IPS-18a (cell line): Measurements from ENCODE around the gene ZFYVE27.

Experiments used
- H3K27ac ChIP-seq: one replicate; pipeline ENCODE4 v1.5.1; 2013; ENCODE audit warnings: low read length
- H3K27me3 ChIP-seq: one replicate; pipeline ENCODE4 v1.6.1; 2013; ENCODE audit warnings: mild to moderate bottlenecking, low read length; ENCODE audit not compliant: control insufficient read depth, insufficient read depth
- H3K36me3 ChIP-seq: one replicate; pipeline ENCODE4 v1.6.1; 2013; ENCODE audit warnings: low read depth, low read length; ENCODE audit not compliant: control insufficient read depth
- H3K4me1 ChIP-seq: one replicate; pipeline ENCODE4 v1.6.1; 2013; ENCODE audit warnings: low read depth, low read length; ENCODE audit not compliant: control insufficient read depth
- H3K4me3 ChIP-seq: one replicate; pipeline ENCODE4 v1.5.1; 2013; ENCODE audit warnings: low read length
- H3K9ac ChIP-seq: one replicate; pipeline ENCODE4 v1.6.1; 2013; ENCODE audit warnings: mild to moderate bottlenecking, low read length, moderate library complexity
- H3K9me3 ChIP-seq: one replicate; pipeline ENCODE4 v1.6.1; 2013; ENCODE audit warnings: low read depth, low read length; ENCODE audit not compliant: control insufficient read depth

The ZFYVE27 gene

DNA sequence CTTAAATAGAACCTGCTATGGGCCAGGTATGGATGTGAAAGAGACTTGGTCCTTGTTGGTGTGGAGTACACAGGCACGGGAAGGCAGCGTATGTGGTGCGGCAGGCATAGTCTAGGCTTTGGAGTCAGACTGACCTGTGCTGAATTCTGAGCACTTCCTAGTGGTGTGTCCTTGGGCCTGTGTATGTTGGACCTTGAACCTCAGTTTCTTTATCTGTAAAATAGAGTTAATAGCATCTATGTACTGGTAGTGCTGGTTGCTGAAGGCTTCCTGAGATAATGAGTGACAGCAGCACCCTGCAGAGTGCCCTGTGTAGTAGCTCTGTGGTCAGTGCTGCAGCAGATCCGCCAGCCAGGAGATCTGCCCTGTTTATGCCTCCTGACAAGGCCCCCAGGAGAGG is 40.2 kb downstream of the ZFYVE27 start:
- Histone ChIP-seq H3K36me3 (no peaks in the 10 kb centered on the region), H3K9ac (no peak overlapping the region), H3K4me3 (no peak overlapping the region), H3K9me3 (no peaks in the 10 kb centered on the region), H3K27ac (no peak overlapping the region), H3K4me1 (peaks cover 18% of the 10 kb centered on the region), H3K27me3 (peaks cover 16% of the 10 kb centered on the region)

DNA sequence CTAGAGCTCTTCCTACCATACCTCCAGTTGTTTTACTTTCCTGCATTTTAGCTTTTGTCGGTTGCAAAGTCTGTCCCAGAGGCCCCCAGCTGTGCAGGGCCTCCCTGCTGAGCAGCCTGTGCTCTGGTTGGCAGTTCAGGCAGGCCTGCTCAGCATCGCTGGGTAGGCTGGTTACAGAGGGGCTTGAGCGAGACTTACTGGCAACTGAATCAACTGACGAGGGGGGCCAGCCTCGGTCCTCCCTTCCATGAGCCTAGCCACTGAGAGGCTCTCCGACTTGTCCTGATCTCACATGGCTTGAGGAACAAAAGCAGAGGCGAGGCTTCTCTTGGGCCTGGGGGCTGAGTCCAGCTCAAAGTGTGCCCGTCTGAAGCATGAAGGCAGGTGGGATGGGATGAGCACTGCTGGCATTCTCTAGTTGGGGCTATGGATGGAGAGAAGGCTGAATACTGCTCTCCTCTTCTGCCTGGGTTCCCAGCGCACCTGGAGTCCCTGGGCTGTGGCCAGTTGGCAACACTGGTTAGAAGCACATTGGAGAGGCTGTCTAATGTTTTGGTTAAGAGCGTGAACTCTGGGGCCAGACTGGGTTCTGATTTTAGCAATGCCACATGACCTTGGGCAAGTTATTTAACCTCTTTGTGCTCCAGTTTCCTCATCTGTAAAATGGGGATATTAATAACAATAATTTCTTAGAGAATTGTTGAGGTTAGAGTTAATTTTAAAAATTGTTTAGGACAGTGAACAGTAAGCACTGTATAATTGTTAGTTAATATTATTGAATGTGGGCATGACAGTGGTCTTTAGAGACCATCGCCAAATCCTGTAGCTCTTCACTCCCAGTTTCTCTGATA is 41.7 kb downstream of the ZFYVE27 start:
- Histone ChIP-seq H3K27ac (no peak overlapping the region), H3K4me3 (no peak overlapping the region), H3K27me3 (peaks cover 1% of the 10 kb centered on the region), H3K36me3 (no peaks in the 10 kb centered on the region), H3K9ac (no peak overlapping the region), H3K4me1 (peaks cover 9% of the 10 kb centered on the region), H3K9me3 (no peaks in the 10 kb centered on the region)

DNA sequence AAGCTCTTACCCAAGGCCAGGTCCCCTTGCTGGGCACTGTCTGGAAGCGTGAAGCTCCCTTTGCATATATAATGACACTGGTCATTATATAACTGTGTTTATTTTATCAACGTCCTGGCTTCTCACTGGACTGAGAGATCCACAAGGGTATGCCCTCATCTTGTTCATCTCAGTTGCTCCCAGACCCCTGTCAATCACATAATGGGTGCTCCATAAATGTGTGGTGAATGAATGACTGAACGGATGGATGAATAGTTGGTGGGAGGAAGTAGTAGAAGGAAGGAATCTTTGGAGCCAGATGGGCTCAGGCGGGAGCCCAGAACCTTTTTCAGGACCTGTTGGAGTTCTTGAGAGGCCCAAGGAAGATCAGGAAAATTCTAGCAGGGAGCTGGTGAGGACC is 42.6 kb downstream of the ZFYVE27 start:
- H3K9me3 ChIP-seq: no peaks in the 10 kb centered on the region

DNA sequence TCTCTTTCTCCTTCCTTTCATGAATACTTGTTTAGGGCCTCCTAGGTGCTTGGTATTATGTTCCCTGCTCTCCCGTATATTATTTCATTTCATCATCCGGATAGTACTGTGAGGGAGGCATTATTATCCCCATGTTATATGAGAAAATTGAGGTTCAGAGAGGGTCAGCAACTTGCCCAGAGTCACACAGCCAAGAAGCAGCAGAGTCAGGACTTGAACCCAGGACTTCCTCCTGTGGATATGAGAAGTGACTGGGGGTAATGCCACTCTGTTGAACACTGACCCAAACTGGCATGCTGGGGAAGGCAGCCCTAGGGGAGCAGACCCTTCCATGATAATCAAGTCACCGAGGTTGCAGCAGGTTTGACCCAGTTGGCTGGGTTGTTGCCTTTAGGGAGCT is 43.0 kb downstream of the ZFYVE27 start:
- Histone ChIP-seq H3K9ac (no peak overlapping the region), H3K9me3 (no peaks in the 10 kb centered on the region), H3K4me3 (no peak overlapping the region), H3K27ac (no peak overlapping the region), H3K4me1 (peaks cover 9% of the 10 kb centered on the region), H3K36me3 (no peaks in the 10 kb centered on the region), H3K27me3 (no peaks in the 10 kb centered on the region)

More for the DNA sequence above, 42.6 kb downstream of the ZFYVE27 start:
- H3K9ac ChIP-seq: no peak overlapping the region
- H3K36me3 ChIP-seq: no peaks in the 10 kb centered on the region
- no peaks in the 10 kb centered on the region for H3K27me3 ChIP-seq
- no peak overlapping the region for H3K27ac ChIP-seq
- H3K4me3 ChIP-seq: no peak overlapping the region
- peaks cover 9% of the 10 kb centered on the region for H3K4me1 ChIP-seq

DNA sequence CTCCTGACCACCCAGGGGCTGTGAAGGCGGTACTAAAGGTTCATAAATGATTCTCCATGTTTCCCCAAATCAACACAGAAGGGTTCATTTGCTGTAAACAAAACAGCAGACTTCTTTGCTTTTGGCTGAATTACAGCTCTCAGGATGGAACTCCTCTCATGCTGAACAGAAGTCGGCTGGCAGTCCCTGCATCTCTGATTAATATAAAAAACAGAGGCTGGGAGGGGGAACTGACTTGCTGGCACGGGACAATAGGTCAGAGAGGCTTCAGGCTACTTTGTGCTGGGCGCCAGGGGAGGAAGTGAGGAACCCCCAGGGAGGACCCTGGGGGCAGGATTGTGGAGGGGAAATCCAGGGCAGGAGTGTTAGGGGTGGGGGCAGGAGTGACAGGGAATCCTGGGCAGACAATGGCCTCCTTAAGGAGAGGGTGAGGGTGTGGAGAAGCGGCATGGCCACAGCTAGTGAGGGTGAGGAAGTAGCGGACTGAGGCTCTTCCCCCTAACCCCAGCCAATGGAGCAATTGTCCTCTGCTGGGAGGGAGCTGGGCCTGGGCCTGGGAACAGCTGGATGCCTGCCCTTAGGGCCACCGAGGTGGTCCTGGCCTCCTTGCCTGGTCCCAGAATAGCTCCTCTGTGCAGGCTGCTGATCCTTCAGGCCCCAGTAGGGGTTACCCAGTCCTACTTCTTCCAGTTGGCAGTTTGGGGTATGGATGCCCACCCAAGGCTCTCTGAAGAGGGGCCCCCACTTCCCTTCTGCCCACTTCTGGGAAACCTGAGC is 44.1 kb downstream of the ZFYVE27 start:
- H3K9me3 ChIP-seq: no peaks in the 10 kb centered on the region
- no peaks in the 10 kb centered on the region for H3K27me3 ChIP-seq
- H3K27ac ChIP-seq: no peak overlapping the region
- H3K36me3 ChIP-seq: no peaks in the 10 kb centered on the region
- no peak overlapping the region for H3K4me3 ChIP-seq
- H3K9ac ChIP-seq: no peak overlapping the region
- peaks cover 9% of the 10 kb centered on the region for H3K4me1 ChIP-seq

DNA sequence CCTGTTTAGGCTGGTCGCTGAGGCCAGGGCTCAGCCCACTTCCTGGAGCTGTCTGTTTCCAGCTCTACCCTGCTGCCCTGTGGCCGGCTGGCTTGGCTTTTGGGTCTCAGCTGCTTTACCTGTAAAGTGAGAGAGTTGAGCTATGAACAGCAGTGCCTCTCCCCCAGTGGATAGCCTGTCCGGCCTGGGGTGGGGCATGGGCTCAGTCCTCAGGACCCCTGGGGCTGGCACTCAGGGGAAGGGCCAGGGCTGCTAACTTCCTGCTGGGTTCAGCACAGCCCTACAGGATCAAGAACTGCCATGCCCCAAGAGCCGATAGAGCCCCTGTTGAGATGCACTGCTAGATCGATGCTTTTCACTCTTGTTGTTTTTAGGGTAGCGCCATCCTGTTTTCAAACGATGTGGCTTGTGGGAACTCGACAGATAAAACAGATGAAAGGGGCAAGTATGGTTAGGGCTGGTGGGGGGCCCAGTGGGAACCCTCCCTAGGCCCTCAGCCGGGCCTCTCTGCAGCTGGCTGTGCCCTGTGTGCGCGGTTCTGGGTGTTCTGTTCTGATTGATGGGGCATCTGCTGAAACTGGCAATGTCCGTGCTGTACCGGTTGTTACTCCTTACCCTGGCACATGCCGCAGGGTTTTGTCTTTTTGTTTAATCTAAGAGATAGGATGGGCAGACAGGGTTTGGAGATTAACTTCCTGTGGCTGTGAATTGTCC is 44.8 kb downstream of the ZFYVE27 start:
- no peak overlapping the region for H3K9ac ChIP-seq

DNA sequence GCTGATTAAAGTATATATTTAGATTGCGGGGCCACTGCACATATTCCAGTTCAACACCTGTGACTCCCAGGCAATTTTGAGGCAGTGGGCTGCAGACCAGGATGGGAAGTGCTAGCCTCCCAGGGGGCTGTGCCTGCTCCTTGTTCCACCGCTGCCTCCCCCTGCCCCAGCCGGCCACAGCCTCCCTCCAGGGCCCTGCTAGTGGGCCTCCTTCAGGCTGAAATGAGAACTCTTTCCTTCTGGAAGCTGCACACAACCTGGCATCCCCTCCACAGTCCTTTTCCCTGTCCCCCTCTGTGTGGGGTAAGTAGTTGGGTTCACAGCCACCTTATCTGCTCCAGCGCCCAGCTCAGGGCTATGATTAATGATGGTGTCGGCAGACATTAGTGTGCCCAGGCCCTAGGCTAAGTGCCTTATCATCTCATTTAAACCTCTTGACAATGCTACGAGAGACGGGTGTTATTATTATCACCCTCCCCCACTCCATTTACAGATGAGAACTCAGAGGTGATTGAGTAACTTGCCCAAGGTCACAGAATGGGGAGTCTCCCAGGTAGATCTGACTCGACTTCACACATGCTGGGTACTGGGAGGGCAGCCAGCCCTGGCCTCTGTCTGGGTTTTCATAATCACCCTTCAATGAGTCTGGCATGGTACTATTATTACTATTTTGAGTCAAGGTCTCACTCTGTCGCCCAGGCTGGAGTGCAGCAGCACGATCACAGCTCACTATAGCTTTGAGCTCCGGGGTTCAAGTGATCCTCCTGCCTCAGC is 45.7 kb downstream of the ZFYVE27 start:
- no peak overlapping the region for H3K9ac ChIP-seq
- H3K36me3 ChIP-seq: no peaks in the 10 kb centered on the region
- no peaks in the 10 kb centered on the region for H3K27me3 ChIP-seq
- H3K9me3 ChIP-seq: no peaks in the 10 kb centered on the region
- no peak overlapping the region for H3K27ac ChIP-seq
- H3K4me3 ChIP-seq: no peak overlapping the region
- H3K4me1 ChIP-seq: peaks cover 9% of the 10 kb centered on the region

More for the DNA sequence above, 44.8 kb downstream of the ZFYVE27 start:
- H3K27me3 ChIP-seq: no peaks in the 10 kb centered on the region
- peaks cover 9% of the 10 kb centered on the region for H3K4me1 ChIP-seq
- H3K36me3 ChIP-seq: no peaks in the 10 kb centered on the region
- H3K9me3 ChIP-seq: no peaks in the 10 kb centered on the region
- no peak overlapping the region for H3K4me3 ChIP-seq
- no peak overlapping the region for H3K27ac ChIP-seq

DNA sequence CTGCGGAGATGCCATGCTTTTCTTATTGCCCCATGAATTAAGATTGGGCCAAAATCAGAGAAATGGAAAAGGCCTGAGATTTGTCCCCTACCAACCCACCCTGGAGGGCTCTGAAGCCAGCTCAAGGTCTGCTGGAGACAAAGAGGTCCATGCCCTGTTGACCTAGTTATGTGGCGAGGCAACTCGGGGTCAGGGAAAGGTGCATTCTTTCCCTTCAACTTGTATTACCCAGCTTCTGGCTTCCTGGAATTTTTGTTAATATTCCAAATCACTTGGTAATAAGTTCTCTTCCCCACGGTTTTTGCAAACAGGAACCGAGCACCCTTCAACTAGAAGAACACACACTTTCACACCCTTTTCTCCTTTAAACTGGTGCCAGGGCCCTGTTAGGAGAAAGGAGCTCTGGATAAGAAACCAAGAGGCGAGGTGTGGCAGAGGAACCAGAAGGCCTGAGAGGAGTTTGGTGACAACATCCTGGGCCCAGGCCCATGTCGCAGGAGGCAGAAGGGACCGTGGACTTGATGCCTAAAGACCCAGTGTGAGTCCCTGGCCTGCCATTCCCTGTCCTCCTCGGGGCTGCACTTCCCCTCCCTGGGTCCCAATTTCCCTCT is 47.4 kb downstream of the ZFYVE27 start:
- Histone ChIP-seq H3K27ac (no peak overlapping the region), H3K9me3 (no peaks in the 10 kb centered on the region), H3K4me1 (peaks cover 4% of the 10 kb centered on the region), H3K9ac (no peak overlapping the region), H3K27me3 (no peaks in the 10 kb centered on the region), H3K36me3 (no peaks in the 10 kb centered on the region), H3K4me3 (no peak overlapping the region)

DNA sequence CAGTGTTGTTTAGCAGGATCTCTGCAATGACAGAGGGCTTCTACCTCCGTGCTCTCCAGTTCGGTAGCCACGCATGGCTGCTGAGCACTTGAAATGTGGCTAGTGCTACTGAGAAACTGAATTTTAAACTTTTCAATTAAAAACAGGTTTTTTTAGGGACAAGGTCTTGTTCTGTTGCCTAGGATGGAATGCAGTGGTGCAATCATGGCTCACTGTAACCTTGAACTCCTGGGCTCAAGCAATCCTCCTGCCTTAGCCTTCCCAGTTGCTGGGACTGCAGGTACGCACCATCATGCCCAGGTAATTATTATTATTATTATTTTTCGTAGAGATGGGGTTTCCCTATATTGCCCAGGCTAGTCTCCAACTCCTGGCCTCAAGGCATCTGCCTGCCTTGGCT is 48.3 kb downstream of the ZFYVE27 start:
- Histone ChIP-seq H3K9me3 (no peaks in the 10 kb centered on the region), H3K27me3 (no peaks in the 10 kb centered on the region), H3K27ac (no peak overlapping the region), H3K4me3 (no peak overlapping the region), H3K9ac (no peak overlapping the region), H3K4me1 (peaks cover 4% of the 10 kb centered on the region), H3K36me3 (no peaks in the 10 kb centered on the region)

DNA sequence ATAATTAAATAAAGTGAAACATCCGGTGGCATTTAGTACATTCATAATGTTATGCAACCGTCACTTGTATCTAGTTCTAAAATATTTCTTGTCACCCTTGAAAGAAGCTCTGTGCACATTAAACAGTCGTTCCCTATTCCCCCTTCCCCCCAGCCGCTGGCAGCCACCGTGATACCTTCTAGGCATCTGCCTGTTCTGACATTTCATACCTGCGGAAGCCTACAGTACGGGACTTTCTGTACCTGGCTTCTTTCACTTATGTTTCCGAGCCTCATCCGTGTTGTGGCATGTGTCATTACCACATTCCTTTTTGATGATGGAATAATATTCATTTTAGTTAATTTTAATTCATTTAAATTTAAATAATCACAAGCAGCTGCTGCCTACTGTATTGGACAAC is 48.8 kb downstream of the ZFYVE27 start:
- Histone ChIP-seq H3K9ac (no peak overlapping the region), H3K4me3 (no peak overlapping the region), H3K27ac (no peak overlapping the region), H3K36me3 (no peaks in the 10 kb centered on the region), H3K27me3 (no peaks in the 10 kb centered on the region), H3K4me1 (peaks cover 4% of the 10 kb centered on the region), H3K9me3 (no peaks in the 10 kb centered on the region)
